ENCODE data around the gene PTPRE.

PTPRE gene

GRCh38 chr10:127906548-127907377 lies at the start of gene PTPRE:
Gene PTPRE (plus strand): TSS chr10:127907103. CDS start chr10:128040882, 133,779 bp downstream.
- peak; percentile 57 to 61 for DNase-seq

- DNase-seq, result no peak
These were observed 46.3 kb upstream of the PTPRE start for GRCh38 chr10:127860592-127860991.

- no peak for DNase-seq
These were observed 43.6 kb upstream of the PTPRE start for GRCh38 chr10:127863231-127863825.

GRCh38 chr10:127866276-127867013 lies 40.5 kb upstream of the PTPRE start:
- no peak for DNase-seq

GRCh38 chr10:127867805-127868204 lies 39.1 kb upstream of the PTPRE start:
- no peak for DNase-seq

GRCh38 chr10:127869329-127869728 lies 37.6 kb upstream of the PTPRE start:
- no peak for DNase-seq

GRCh38 chr10:127871631-127872010 lies 35.3 kb upstream of the PTPRE start:
- DNase-seq, result no peak

- no peak for DNase-seq
These were observed 34.7 kb upstream of the PTPRE start for GRCh38 chr10:127872011-127872761.

- no peak for DNase-seq
These were observed 33.9 kb upstream of the PTPRE start for GRCh38 chr10:127872871-127873600.

GRCh38 chr10:127873901-127874470 lies 32.9 kb upstream of the PTPRE start:
- DNase-seq, result no peak

GRCh38 chr10:127874671-127875448 lies 32.0 kb upstream of the PTPRE start:
- no peak for DNase-seq

GRCh38 chr10:127875449-127875765 lies 31.5 kb upstream of the PTPRE start:
- no peak for DNase-seq

GRCh38 chr10:127875916-127876315 lies 31.0 kb upstream of the PTPRE start:
- no peak for DNase-seq

- DNase-seq, result no peak
These were observed 29.8 kb upstream of the PTPRE start for GRCh38 chr10:127877116-127877515.

GRCh38 chr10:127877699-127878098 lies 29.2 kb upstream of the PTPRE start:
- DNase-seq, result no peak

- DNase-seq, result no peak
These were observed 28.3 kb upstream of the PTPRE start for GRCh38 chr10:127878475-127879055.

GRCh38 chr10:127880557-127880956 lies 26.3 kb upstream of the PTPRE start:
- DNase-seq, result peak; percentile 21 to 50

GRCh38 chr10:127881262-127881661 lies 25.6 kb upstream of the PTPRE start:
- no peak for DNase-seq

GRCh38 chr10:127882391-127882790 lies 24.5 kb upstream of the PTPRE start:
- DNase-seq, result no peak

GRCh38 chr10:127882801-127883459 lies 24.0 kb upstream of the PTPRE start:
- peak in 1 of 2 donors; percentile 52 for DNase-seq
